CD4-positive, alpha-beta T cell treated with Interleukin-10 for 1 hour (primary cell): ENCODE results near the gene CEBPB.
"Not testable (repeated sequence)": the region's sequence is repeated elsewhere in the genome, so short reads cannot be mapped to it uniquely, and the experiment has no call there.

Experiments used
- DNase-seq: peaks from one replicate; pipeline ENCODE4 v3.0.0-alpha.2; 2020

Gene CEBPB

DNA sequence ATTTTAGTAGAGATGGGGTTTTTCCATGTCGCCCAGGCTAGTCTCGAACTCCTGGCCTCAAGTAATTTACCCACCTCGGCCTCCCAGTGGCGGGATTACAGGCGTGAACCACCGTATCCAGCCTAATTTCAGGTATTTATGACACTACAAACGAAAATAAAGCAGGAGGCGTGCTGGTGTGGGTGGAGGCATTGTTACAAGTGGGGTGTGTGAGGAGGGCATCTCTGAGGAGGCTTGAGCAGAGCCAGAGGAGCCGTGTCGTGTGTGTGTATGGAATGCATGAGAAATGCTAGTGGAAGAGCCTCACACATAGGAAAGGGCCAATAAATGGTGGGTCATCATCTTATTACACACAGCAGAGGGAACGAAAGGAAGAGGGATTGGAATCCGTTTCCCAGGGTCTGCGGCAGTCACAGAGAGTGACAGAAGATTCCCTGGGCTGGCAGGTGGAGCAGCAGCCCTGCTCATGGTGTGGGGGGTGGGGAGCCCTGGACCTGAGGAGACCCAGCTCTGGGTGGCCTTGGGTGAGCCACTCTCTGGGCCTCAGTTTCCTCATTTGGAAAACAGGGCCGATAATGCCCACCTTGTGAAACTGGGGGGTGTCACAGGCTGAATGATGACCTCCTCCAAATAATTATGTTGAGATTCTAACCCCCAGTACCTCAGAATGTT is 19.9 kb upstream of the CEBPB start:
- DNase-seq, result no peak

DNA sequence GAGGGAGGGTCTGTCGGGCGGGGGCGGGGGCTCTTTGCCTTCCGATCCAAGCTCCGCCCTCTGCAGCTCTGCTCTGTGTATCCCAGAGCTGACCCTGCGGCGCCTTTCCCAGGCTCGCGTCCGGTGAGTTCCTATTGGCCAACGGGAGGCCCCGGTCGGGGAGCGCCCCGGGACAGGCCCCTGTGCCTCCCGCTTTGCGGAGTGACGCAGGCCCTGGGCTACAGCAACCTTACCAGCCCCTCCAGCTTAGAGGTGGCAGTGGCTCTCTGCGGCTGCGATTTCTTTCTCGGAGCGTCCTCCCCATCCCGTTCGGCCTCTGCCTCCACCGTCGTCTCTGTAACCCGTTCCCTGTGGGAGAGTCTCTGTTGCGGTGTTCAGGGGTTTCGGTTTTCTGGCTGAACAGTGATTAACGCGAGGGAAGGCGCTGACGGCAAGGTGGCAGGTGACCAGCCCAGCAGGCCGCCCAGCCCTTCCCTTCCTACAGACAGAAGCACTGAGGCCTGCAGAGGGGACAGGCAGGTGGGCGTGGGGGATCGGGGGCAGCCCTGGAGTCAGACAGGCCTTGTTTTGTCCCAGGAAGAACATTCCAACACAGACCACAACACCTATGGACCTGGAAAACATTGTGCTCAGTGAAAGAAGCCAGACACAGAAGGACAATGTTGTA is 18.1 kb upstream of the CEBPB start:
- DNase-seq, result no peak

GRCh38 chr20:50174456-50174855 is 16.2 kb upstream of the CEBPB start:
- no peak for DNase-seq

DNA sequence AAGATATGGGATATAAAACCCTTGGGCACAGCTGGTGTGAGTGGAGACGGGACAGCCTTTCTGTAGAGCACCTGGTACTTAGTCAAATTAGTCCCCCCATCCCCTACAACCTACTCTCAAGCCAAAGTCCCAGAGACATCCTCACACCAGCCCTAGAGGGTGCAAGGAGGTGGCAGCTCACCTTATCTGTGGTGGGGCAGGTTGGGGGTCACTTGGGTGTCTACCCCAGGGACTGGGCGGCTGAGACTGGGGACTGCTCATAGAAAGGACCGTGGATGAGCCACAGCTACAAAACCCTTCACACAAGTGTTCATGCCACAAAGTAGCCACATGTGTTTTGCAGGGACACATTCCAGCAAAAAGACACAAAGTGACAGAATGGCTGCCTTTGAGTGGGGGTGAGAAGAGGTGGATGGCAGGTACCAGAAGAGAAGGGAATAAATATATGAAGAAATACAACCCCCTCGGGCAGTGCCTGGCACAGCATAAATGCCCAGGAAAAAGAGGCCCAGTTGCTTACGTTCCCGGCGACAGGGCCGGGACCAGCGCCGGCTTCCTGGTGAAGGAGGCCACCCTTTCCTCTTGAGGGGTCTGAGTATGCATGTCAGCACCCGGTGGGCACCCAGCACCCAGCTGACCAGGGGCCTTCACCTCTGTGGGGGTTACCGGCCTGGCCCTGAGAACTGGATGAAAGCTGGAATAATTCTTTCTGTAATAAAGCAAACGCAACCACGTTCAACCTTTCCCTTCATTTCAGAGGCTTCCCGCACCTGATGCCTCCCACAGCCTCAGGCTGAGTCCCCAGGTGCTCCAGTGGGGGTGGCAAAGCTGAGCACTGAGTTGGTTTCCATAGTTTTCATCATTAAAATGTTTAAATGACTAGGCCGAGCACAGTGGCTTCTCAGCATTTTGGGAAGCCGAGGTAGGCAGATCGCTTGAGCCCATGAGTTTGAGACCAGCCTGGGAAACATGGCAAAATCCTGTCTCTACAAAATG is 14.4 kb upstream of the CEBPB start:
- DNase-seq, result no peak

DNA sequence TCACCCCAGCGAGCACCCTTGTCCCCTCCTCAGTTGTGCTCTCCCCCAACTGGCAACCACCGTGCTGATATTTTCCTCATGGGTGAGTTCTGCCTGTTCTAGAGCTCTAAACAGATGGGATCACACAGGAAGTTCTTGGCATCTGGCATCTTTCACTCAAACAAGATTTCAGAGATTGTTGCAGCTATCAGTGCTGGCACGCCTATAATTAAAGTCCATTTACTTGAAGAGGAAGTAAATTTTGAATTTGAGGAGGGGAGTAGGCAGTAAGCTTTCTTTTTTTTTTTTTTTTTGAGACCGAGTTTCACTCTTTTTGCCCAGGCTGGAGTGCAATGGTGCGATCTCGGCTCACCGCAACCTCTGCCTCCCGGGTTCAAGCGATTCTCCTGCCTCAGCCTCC is 12.0 kb upstream of the CEBPB start:
- not testable (repeated sequence) for DNase-seq

DNA sequence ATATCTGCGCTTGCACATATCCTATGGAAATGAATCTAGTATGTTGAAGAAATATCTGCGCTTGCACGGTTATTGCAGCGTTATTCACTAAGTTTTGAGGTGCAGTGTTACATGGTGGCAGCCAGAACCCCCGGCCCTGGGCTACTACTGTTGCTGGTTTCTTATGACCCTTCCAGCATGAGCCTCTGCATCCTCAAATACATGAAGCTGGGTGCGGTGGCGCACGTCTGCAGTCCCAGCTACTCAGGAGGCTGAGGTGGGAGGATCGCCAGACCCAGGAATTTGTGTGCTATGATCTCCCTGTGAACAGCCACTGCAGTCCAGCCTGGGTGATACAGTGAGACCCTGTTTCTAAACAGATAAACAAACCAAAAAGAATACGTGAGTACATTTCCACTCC is 9.3 kb upstream of the CEBPB start:
- DNase-seq, result no peak

DNA sequence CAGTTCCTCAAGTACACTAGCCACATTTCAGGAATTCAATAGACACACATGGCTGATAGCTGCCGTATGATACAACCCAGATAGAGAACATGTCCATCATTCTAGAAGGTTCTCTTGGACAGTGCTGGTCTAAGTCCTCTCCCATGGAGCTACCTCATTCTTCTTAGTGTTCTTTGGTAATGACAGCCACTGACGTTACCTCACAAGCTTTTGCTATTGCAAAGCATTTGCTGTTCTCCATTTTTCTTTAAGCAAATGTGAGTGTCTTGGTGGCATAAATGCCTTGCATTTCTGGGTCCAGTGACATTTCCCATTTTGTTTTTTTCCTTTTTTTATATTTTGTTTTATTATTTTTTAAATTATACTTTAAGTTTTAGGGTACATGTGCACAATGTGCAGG is 8.3 kb upstream of the CEBPB start:
- no peak for DNase-seq

- DNase-seq, result no peak
Observed at GRCh38 chr20:50185426-50185825, 5.2 kb upstream of the CEBPB start.

GRCh38 chr20:50186151-50186885 is 4.3 kb upstream of the CEBPB start:
- peak; percentile 85 for DNase-seq

GRCh38 chr20:50186987-50187402 is 3.6 kb upstream of the CEBPB start:
- no peak for DNase-seq

GRCh38 chr20:50187403-50188051 is 3.1 kb upstream of the CEBPB start:
- no peak for DNase-seq

DNA sequence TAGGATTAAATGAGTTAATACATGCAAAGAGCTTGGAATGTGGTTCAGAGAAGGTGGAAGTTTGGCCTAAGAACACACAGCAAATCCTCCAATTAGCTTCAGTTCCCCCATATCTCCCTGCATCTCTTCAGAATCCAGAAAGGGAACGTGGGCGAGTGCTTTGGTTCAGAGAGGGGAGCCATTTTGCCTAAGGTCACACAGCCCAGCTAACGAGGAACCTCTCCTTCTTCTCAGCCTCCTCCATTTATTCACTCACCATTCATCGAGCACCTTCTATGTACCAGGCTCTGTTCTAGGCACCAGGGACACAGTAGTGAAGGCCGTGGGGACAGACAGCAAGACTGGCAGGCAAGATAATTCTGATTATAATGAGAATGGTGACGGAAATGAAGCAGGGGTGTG is 2.3 kb upstream of the CEBPB start:
- DNase-seq, result no peak

- no peak for DNase-seq
Observed at GRCh38 chr20:50188879-50189680, 1.6 kb upstream of the CEBPB start.

DNA sequence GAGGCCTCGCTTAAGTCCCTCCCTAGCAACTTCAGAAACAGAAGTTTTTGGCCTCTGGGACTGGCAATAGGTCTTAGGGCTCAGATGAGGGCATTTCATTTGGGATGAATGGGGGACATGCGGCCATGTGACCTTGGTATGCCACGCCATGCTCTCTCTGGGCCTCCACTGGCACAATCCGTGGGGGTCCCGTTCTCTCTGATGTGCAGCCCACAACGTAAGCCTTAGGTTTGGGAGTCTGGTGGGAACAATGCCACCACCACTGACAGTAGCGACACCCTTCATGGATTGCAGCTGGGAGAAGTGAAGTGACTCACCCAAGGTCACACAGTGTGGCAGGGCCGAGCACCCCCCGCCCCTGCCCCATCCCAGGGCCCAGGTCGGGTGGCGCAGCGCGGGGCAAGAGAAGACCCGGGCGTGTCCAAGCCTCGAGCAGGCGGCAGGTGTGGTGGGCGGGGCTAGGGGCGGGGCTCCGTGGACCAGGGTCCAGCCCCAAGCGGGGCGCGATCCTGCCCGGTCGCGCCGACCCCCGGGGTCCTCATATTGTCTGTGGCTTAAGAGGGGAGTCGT is 864 bp upstream of the CEBPB start:
- peak; percentile 41 for DNase-seq

DNA sequence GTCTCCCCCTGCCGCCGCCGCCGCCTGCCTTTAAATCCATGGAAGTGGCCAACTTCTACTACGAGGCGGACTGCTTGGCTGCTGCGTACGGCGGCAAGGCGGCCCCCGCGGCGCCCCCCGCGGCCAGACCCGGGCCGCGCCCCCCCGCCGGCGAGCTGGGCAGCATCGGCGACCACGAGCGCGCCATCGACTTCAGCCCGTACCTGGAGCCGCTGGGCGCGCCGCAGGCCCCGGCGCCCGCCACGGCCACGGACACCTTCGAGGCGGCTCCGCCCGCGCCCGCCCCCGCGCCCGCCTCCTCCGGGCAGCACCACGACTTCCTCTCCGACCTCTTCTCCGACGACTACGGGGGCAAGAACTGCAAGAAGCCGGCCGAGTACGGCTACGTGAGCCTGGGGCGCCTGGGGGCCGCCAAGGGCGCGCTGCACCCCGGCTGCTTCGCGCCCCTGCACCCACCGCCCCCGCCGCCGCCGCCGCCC is 474 bp downstream of the CEBPB start:
- DNase-seq, result peak; percentile 59

GRCh38 chr20:50191544-50192363 is 1.1 kb downstream of the CEBPB start:
- peak; percentile 57 for DNase-seq

DNA sequence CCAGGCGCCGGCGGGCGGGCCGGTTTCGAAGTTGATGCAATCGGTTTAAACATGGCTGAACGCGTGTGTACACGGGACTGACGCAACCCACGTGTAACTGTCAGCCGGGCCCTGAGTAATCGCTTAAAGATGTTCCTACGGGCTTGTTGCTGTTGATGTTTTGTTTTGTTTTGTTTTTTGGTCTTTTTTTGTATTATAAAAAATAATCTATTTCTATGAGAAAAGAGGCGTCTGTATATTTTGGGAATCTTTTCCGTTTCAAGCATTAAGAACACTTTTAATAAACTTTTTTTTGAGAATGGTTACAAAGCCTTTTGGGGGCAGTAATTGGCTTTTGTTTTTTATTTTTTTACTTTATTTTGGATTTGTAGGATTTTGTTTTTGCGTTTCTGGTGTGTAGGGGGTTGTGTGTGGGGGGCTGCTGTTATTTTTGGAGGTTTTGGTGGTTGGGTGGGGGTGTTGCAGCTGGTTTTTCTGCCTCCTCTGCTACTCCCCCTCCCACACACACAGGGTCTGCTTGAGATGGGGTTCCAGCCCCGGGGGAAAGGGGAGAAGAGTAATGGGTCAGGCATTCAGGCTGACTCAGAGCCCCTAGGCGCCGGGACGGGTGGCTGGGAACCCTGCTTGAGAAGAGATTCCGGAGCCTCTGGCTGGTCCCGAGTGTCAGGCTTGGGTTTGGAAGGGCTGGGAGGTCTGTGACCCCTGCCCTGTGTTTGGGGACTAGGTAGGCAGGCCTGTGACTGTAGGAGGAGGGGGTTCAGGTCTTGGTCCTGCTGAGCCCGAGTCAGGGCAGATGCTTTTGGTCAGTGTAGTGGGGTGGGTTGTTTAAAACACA is 2.0 kb downstream of the CEBPB start:
- DNase-seq, result peak; percentile 76

- DNase-seq, result no peak
Observed at GRCh38 chr20:50193199-50193835, 2.7 kb downstream of the CEBPB start.
